Brain microvascular endothelial cell (primary cell): ENCODE results near the gene UGT3A2.

ENCODE experiments used
- DNase-seq: peaks from one replicate; pipeline ENCODE4 v3.0.0-alpha.2; 2020
- H3K27ac ChIP-seq: fragments of 250-450 bp; sonication (Bioruptor Pico); 2 replicates; pipeline ENCODE4 v1.5.1; 2020; ENCODE audit warnings: mild to moderate bottlenecking, moderate library complexity
- H3K27me3 ChIP-seq: fragments of 250-450 bp; sonication (Bioruptor Pico); replicated peaks from 2 replicates; pipeline ENCODE4 v1.5.1; 2020; ENCODE audit warnings: mild to moderate bottlenecking
- H3K36me3 ChIP-seq: fragments of 250-450 bp; sonication (Bioruptor Pico); replicated peaks from 2 replicates; pipeline ENCODE4 v1.5.1; 2020; ENCODE audit warnings: mild to moderate bottlenecking
- H3K4me3 ChIP-seq: 2 replicates; pipeline ENCODE4 v1.5.1; 2011; ENCODE audit warnings: low read depth, mild to moderate bottlenecking, control low read depth, low read length, moderate library complexity
- CTCF ChIP-seq: IDR thresholded peaks from 2 replicates; pipeline ENCODE4 v1.5.1; 2011; ENCODE audit warnings: low read depth, mild to moderate bottlenecking, moderate library complexity, low read length, control low read depth, inconsistent platforms; ENCODE audit errors: missing control alignments
- in situ Hi-C: cut with HindIII; loops from 2 replicates; pipeline ENCODE4 v1.10.0; 2017; ENCODE audit warnings: low sequenced_read_pairs, low pct_ligation_motif_present

Gene UGT3A2

DNA sequence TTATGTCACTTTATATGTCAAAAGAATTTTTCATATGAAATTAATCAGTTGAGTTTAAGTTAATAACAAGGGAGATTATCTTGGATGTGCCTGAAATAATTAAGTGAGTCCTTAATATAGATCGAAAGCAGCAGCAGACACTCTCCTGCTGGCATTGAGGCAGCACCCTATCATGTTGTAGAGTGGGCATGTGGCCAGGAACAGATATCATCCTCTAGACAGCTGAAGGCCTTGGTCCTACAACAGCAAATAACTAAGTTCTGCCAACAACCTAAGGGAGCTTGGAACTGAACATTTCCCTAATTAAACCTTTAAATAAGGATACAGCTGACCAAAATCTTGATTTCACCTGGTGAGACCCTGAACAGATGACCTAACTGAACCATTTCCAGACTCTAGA, 49.7 kb downstream of the UGT3A2 start:
- Histone ChIP-seq H3K27ac (no peak overlapping the region), H3K36me3 (no peaks in the 10 kb centered on the region), H3K4me3 (no peak overlapping the region), H3K27me3 (no peaks in the 10 kb centered on the region)
- in situ Hi-C loops: no loop called here
- no peak for DNase-seq
- TF ChIP-seq CTCF: no peak

DNA sequence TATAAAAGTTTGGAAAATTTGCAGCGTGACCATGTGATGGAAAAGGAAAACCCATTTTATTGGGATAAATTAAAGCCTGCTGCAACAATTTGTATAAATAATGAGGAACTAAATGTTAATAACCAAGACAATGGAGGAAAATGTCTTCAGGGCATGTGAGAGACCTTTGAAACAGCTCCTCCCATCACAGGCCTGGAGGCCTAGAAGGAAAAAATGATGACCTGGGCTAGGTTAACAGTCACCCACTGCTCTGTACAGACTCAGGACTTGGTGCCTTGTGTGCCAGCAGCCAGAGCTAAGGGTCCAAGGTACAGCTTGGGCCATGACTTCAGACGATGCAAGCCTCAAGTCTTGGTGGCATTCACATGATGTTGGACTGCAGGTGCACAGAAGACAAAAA, 53.5 kb downstream of the UGT3A2 start:
- TF ChIP-seq CTCF: no peak
- no peak for DNase-seq

DNA sequence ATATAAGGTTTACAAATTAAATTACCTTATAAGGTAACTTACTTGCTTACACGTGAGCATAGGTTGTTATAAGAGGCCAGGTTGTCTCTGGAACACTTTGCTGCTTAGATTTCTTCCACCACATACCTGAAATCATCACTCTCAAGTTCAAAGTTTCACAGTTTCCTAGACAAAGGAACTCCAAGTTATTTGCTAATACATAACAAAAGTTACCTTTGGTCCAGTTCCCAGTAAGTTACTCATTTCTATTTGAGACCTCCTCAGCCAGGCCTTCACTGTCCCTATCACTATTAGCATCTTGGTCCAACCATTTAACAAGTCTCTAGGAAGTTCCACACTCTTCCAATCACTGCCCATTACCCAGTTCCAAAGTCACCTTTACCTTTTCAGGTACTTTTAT, 57.0 kb downstream of the UGT3A2 start:
- Histone ChIP-seq H3K27me3 (no peaks in the 10 kb centered on the region), H3K27ac (no peak overlapping the region), H3K36me3 (no peaks in the 10 kb centered on the region), H3K4me3 (no peak overlapping the region)
- DNase-seq: no peak
- TF ChIP-seq CTCF: no peak
- in situ Hi-C loops: no loop called here

More for the DNA sequence above, 53.5 kb downstream of the UGT3A2 start:
- Histone ChIP-seq H3K4me3 (no peak overlapping the region), H3K27me3 (no peaks in the 10 kb centered on the region), H3K27ac (no peak overlapping the region), H3K36me3 (no peaks in the 10 kb centered on the region)
- in situ Hi-C loops: no loop called here

GRCh38 chr5:36007366-36007765, 59.3 kb downstream of the UGT3A2 start:
- no peaks in the 10 kb centered on the region for H3K27me3 ChIP-seq
- no peak overlapping the region for H3K4me3 ChIP-seq
- TF ChIP-seq CTCF: no peak
- H3K27ac ChIP-seq: no peak overlapping the region
- no peak for DNase-seq
- in situ Hi-C loops: no loop called here
- H3K36me3 ChIP-seq: no peaks in the 10 kb centered on the region

DNA sequence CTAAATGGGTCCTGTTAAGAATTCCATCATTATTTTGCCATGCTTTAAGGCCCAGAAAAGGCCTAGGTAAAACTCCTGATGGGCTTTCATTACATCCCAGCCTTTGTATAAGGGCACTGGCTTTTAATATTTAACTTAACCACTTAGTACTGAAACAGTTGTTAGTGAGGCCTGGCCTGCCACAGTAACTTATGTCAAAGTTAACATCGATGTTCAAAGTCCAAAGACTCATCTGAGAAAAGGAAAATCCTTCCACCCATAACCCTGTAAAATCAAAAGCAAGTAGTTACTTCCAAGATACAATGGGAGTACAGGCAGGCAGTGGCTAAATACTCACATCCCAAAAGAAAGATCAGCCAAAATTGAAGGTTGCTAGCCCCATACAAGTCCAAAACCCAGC, 60.5 kb downstream of the UGT3A2 start:
- no peak overlapping the region for H3K27ac ChIP-seq
- DNase-seq: no peak
- H3K36me3 ChIP-seq: no peaks in the 10 kb centered on the region
- H3K4me3 ChIP-seq: no peak overlapping the region
- in situ Hi-C loops: no loop called here
- no peaks in the 10 kb centered on the region for H3K27me3 ChIP-seq
- TF ChIP-seq CTCF: no peak

DNA sequence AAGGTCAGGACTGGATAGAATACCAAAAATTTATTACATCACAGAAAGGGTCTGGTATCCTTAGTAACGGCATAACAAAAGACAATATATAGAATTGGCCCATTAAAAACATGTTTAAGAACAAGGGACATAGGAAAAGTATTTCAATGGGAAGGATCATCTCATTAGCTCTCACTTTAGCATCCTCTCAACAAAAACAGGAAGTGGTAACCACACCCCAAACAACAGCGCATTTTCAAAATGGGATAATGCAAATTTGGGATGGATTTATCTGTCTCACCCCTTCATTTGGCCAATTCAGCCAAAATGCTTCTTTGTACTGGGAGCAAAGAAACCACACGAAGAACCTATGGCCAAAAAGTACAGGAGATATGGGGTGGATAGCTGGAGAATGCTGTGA, 65.7 kb downstream of the UGT3A2 start:
- H3K4me3 ChIP-seq: no peak overlapping the region
- no peak overlapping the region for H3K27ac ChIP-seq
- H3K27me3 ChIP-seq: no peaks in the 10 kb centered on the region
- no peak for TF ChIP-seq CTCF
- no peak for DNase-seq
- in situ Hi-C loops: no loop called here
- H3K36me3 ChIP-seq: no peaks in the 10 kb centered on the region
